Glutamatergic neuron (in vitro differentiated cells): ENCODE measurements around the gene CAMTA1. TPM values are rescaled to one million over a fixed set of nuclear protein-coding genes. Genes with fewer than 3 reads are reported as not detected.

Experiments
- DNase-seq: peaks from one replicate; pipeline ENCODE4 v3.0.0; 2022
- H3K27ac Mint-ChIP-seq: one replicate; pipeline ENCODE4 v1.8.0; 2020; ENCODE audit warnings: mild to moderate bottlenecking, mixed read lengths, inconsistent platforms; ENCODE audit not compliant: unreplicated experiment
- H3K27me3 Mint-ChIP-seq: one replicate; pipeline ENCODE4 v1.8.0; 2020; ENCODE audit warnings: mild to moderate bottlenecking, moderate library complexity, mixed read lengths, inconsistent platforms; ENCODE audit not compliant: unreplicated experiment
- H3K36me3 Mint-ChIP-seq: one replicate; pipeline ENCODE4 v1.8.0; 2020; ENCODE audit warnings: mild to moderate bottlenecking, mixed read lengths, inconsistent platforms; ENCODE audit not compliant: unreplicated experiment
- H3K4me1 Mint-ChIP-seq: one replicate; pipeline ENCODE4 v1.8.0; 2020; ENCODE audit warnings: mild to moderate bottlenecking, low read depth, mixed read lengths, inconsistent platforms; ENCODE audit not compliant: unreplicated experiment
- H3K4me3 Mint-ChIP-seq: one replicate; pipeline ENCODE4 v1.8.0; 2020; ENCODE audit warnings: mild to moderate bottlenecking, mixed read lengths, inconsistent platforms; ENCODE audit not compliant: unreplicated experiment
- H3K9me3 Mint-ChIP-seq: one replicate; pipeline ENCODE4 v1.8.0; 2020; ENCODE audit warnings: mild to moderate bottlenecking, moderate library complexity, mixed read lengths, inconsistent platforms; ENCODE audit not compliant: unreplicated experiment
- CTCF ChIP-seq: fragments of 200-600 bp; sonication (generic); IDR thresholded peaks from one replicate; pipeline ENCODE4 v1.5.0; 2021; ENCODE audit not compliant: partially characterized antibody, unreplicated experiment
- total RNA-seq: library from RNA; stranded (reverse); fragmentation: NEBNext Ultra II Directional; extraction: Animal tissue kit (Norgen Biotek cat#: 25700); gene quantifications from one replicate; pipeline ENCODE4 v1.2.1, GENCODE V29; 2021; ENCODE audit not compliant: unreplicated experiment

CAMTA1 gene
- total RNA-seq, 1 donor from 2014 or later, result 77.2 TPM

- no peaks in the 10 kb centered on the region for H3K4me1 Mint-ChIP-seq
- TF ChIP-seq CTCF, result no peak
- DNase-seq, result peak; percentile 84
- peaks cover 4% of the 10 kb centered on the region for H3K9me3 Mint-ChIP-seq
- peaks cover 1% of the 10 kb centered on the region for H3K27me3 Mint-ChIP-seq
- peak overlapping the region; percentile 77 for H3K4me3 Mint-ChIP-seq
- peaks cover 7% of the 10 kb centered on the region for H3K36me3 Mint-ChIP-seq
- H3K27ac Mint-ChIP-seq, result peak overlapping the region; percentile 80
Observed at GRCh38 chr1:7680207-7680954, 895.1 kb downstream of the CAMTA1 start.

GRCh38 chr1:7680955-7681268, 895.7 kb downstream of the CAMTA1 start:
- Mint-ChIP-seq H3K9me3 (peaks cover 4% of the 10 kb centered on the region), H3K27ac (peak overlapping the region; percentile 59), H3K27me3 (peaks cover 4% of the 10 kb centered on the region), H3K4me1 (no peaks in the 10 kb centered on the region), H3K36me3 (peaks cover 5% of the 10 kb centered on the region), H3K4me3 (peak overlapping the region; percentile 30)
- no peak for TF ChIP-seq CTCF
- DNase-seq, result no peak

GRCh38 chr1:7681401-7681800, 896.1 kb downstream of the CAMTA1 start:
- Mint-ChIP-seq H3K27me3 (peaks cover 4% of the 10 kb centered on the region), H3K4me3 (no peak overlapping the region), H3K27ac (peak overlapping the region; percentile 59), H3K36me3 (peaks cover 5% of the 10 kb centered on the region), H3K9me3 (peaks cover 4% of the 10 kb centered on the region), H3K4me1 (no peaks in the 10 kb centered on the region)
- no peak for TF ChIP-seq CTCF
- DNase-seq, result no peak

GRCh38 chr1:7683521-7683920, 898.3 kb downstream of the CAMTA1 start:
- H3K27me3 Mint-ChIP-seq, result peaks cover 4% of the 10 kb centered on the region
- H3K4me1 Mint-ChIP-seq, result no peaks in the 10 kb centered on the region
- H3K36me3 Mint-ChIP-seq, result peaks cover 5% of the 10 kb centered on the region
- TF ChIP-seq CTCF, result no peak
- no peak for DNase-seq
- H3K27ac Mint-ChIP-seq, result no peak overlapping the region
- H3K9me3 Mint-ChIP-seq, result peaks cover 8% of the 10 kb centered on the region
- H3K4me3 Mint-ChIP-seq, result no peak overlapping the region

GRCh38 chr1:7684132-7684531, 898.9 kb downstream of the CAMTA1 start:
- peaks cover 5% of the 10 kb centered on the region for H3K36me3 Mint-ChIP-seq
- H3K4me1 Mint-ChIP-seq, result no peaks in the 10 kb centered on the region
- H3K27ac Mint-ChIP-seq, result no peak overlapping the region
- H3K9me3 Mint-ChIP-seq, result peaks cover 8% of the 10 kb centered on the region
- H3K27me3 Mint-ChIP-seq, result peaks cover 4% of the 10 kb centered on the region
- no peak overlapping the region for H3K4me3 Mint-ChIP-seq
- no peak for DNase-seq
- TF ChIP-seq CTCF, result no peak
